ENCODE results near the gene BICD2.

- TF ChIP-seq CTCF (IDR thresholded peaks at IDR 0.05; ENCODE audit: borderline replicate concordance, extremely low read depth, low read length, poor library complexity, severe bottlenecking) (peak; percentile 64), EZH2 (IDR thresholded peaks at IDR 0.05; ENCODE audit: borderline replicate concordance, low read depth, low read length, severe bottlenecking) (no peak)
Measured at GRCh38 chr9:92706218-92706940, 58.3 kb downstream of the BICD2 start.
